CD4-positive, alpha-beta T cell treated with Interleukin-1 beta for 1 hour (primary cell): Measurements from ENCODE around the gene MBLAC1.
"Not testable (repeated sequence)": the region's sequence is repeated elsewhere in the genome, so short reads cannot be mapped to it uniquely, and the experiment has no call there.

Source experiments
- DNase-seq, 2 donors: peaks; one replicate each; pipeline ENCODE4 v3.0.0-alpha.2; 2020 to 2022

Gene MBLAC1

DNA sequence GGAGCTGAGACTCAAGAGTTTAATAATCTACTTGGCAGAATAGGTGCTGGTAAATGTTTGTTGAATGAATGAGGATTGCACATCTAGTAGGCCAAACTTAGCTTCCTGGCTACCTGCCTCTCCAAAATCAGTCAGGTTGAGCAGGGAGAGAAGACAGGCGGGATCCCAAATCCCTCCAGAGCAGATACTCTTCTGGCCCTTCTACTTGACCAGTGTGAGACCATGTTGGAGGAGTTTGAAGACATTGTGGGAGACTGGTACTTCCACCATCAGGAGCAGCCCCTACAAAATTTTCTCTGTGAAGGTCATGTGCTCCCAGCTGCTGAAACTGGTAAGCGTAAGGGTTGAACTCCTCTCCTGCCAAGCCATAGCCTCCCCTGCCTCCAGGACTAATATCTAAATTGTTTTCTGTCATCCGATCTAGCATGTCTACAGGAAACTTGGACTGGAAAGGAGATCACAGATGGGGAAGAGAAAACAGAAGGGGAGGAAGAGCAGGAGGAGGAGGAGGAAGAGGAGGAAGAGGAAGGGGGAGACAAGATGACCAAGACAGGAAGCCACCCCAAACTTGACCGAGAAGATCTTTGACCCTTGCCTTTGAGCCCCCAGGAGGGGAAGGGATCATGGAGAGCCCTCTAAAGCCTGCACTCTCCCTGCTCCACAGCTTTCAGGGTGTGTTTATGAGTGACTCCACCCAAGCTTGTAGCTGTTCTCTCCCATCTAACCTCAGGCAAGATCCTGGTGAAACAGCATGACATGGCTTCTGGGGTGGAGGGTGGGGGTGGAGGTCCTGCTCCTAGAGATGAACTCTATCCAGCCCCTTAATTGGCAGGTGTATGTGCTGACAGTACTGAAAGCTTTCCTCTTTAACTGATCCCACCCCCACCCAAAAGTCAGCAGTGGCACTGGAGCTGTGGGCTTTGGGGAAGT is 2.2 kb upstream of the MBLAC1 start:
- no peak for DNase-seq

DNA sequence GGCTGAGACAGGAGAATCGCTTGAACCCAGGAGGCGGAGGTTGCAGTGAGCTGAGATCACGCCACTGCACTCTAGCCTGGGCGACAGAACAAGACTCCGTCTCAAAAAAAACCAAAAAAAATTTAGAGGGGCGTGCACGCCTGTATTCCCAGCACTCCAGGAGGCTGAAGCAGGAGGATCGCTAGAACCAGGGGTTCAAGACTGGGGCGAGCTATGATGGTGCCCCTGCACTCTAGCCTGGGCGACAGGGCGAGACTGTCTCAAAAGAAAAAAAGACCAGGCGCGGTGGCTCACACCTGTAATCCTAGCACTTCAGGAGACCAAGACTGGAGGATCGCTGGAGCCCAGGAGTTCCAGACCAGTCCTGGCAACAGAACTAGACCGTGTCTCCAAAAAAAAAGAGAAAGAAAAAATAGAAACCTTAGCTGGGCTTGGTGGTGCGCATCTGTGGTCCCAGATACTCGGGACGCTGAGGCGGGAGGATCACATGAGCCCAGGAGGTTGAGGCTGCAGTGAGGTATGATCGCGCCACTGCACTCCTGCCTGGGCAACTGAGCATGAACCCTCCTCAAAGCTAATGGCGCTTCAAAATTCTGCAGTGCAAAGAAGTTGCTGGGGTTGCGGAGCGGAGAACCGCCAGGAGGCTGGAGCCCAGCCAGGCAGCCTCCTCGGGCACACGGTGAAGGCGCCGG is 382 bp upstream of the MBLAC1 start:
- no peak for DNase-seq

DNA sequence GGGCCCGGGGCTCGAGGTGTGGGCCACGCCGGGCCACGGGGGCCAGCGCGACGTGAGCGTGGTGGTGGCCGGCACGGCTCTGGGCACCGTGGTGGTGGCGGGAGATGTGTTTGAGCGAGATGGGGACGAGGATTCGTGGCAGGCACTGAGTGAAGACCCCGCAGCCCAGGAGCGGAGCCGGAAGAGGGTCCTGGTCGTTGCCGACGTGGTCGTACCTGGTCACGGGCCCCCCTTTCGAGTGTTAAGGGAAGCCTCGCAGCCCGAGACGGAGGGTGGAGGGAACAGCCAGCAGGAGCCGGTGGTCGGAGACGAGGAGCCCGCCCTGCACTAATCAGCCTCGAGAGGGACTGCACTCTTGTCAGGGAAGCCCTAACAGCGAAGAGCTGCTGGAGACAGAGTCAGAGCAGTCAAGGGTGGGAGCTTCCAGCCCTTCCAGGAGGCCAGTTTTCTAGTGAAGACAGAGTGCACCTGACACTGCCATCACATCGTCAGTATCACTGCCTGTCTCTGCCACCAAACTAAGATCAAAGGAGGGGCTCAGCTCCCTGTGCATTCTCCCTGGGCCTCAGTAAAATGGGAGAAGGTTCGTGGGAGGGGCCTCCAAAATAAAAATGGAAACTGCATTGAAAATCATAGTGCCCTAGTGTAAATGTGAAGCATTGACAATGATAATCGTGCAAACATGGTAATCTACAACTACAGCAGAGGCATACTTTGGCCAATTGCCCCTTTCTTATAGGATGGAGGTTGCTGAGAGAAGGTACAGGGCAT is 1.3 kb downstream of the MBLAC1 start:
- DNase-seq: no peak

DNA sequence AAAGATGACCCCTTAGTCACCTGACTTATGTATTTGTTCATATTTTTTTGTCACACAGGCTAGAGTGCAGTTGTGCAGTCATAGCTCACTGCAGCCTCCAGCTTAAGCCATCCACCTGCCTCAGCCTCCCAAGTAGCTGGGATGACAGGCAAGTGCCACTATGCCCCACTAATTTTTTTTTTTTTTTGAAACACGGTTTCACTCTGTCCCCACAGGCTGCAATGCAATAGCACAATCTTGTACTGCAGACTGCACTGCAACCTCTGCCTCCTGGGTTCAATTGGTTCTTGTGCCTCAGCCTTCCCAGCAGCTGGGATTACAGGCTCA is 1.8 kb downstream of the MBLAC1 start:
- no peak for DNase-seq

DNA sequence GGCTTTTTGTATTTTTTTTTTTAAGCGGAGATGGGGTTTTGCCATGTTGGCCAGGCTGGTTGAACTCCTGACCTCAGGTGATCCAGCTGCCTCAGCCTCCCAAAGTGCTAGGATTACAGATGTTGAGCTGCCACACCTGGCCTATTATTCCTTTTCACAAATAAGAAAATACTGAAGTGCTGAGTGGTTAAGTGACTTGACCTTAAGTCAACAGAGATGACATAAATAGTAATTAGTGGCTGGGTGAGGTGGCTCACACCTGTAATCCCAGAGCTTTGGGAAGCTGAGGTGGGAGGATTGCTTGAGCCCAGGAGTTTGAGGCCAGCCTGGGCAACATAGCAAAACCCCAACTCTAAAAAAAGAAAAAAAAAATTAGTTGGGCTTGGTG is 3.4 kb downstream of the MBLAC1 start:
- DNase-seq: not testable (repeated sequence)

DNA sequence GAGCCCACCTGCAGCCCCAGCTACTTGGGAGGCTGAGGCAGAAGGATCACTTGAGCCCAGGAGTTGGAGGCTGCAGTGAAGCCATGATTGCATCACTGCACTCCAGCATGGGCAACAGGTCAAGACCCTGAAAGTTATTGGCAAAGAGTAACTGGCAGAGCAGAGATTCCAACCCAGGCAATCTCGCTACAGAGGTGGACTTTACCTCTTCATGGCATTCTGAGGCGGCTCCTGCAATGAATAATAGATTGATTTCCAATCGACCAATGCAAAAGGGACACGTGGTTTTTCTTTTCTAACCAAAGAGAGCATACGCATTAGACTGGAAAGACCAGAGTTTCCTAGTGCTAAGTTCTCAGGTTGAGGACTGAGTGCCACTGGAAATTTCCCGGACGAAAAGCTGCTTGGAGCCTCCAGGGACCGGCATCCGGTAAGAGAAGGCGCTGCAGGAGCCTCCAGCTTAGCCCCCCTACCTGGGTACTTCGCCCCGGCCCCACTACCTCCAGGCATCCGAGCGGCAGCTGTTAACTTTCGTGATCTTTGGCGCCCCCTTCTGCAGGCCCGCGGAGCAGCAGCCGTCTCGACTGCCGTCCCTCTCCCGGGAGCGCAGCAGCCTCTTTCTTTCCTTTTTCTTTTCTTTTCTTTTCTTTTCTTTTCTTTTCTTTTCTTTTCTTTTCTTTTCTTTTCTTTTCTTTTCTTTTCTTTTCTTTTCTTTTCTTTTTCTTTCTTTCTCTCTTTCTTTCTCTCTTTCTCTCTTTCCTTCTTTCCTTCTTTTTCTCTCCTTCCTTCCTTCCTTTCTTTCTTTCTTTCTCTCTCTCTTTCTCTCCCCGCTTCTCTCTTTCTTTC is 4.1 kb downstream of the MBLAC1 start:
- peak; percentile 83 for DNase-seq

DNA sequence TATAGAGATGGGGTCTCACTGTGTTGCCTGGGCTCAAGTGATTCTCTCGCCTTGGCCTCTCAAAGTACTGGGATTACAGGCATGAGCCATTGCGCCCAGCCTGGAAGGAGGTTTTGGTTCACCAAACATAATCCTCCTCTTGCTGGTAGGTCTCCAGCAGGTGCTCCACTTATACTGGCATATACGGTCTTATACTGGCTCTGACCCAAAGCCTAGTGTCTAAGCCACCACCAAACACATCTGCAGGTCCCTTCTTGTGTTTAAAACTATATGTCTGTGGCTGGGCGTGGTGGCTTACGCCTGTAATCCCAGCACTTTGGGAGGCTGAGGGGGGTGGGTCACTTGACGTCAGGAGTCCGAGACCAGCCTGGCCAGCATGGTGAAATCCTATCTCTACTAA is 5.4 kb downstream of the MBLAC1 start:
- DNase-seq: no peak

DNA sequence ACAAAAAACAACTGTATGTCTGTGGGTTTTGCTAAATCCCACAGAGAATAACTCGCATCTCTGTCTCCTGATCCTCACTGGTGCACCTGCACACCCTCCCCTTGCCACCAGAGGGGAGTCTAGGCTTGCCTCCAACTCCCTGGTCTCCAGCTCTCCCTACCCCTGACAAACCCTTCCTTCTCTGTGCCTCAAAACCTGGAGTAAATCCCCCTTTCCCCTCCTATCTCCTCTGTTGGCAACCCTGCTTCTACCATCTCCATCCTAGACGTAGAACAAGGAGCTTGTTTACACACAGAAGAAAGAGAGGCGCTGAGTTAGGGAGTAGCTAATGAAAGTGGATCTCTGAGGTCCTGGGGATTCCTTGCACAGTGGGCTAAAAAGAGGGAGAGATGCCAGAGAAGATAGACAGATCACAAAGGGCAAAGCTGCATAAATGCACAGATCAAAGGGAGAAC is 6.0 kb downstream of the MBLAC1 start:
- peak; percentile 75 to 76 for DNase-seq

DNA sequence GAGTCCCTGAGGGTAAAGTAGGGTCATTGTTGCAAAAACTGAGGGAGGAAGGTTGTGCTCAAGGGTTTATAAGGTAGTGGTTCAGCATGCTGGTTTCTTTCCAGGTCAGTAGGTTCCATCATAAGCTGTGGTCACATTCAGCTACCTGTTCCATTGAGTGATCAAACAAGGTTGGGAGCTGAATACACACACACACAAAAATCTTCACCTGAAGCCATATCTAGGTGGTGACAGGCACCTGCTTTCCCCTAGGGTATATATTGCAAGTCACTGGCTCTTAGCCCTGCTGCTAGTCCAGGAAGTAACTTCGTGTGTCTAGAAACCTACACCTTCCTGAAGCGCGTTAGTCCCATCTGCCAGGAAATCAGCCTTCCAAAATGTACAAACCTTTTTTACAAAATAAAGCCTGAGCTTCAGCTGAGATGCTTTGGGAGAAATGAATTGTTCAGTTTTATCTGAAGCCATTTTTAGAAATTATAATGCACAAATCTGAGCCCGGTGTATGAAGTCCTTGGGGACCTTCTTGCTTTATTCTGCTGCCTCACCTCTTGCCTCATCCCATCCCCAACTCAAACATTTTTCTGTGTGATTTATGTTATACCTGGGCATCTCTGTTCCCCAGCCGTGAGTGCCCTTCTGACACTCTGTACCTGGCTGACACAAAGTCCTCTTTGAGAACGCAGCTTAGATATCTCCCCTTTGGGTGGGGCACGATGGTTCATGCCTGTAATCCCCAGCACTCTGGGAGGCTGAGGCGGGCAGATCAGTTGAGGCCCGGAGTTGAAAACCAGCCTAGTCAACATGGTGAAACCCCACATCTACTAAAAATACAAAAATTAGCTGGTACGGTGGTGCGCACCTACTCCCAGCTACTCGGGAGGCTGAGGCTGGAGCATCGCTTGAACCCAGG is 11.3 kb downstream of the MBLAC1 start:
- no peak for DNase-seq

DNA sequence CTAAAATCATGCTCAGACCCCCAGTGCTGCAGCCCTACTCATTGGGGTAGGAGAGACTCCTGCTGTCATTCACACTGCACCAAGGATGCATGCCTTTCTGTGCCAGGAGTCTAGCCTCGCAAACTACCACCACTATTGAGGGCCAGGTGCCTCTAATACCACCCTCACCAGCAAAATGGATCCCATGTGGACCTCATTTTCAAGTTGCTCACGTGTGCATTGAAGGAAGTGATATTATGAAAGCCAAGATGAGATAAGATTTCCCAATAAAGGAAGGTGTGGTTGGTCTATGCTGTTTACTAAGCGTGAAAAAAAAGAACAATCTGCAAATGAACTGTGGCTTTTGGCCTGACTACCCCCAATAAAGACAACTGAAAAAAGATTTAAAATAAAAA is 14.8 kb downstream of the MBLAC1 start:
- no peak for DNase-seq

DNA sequence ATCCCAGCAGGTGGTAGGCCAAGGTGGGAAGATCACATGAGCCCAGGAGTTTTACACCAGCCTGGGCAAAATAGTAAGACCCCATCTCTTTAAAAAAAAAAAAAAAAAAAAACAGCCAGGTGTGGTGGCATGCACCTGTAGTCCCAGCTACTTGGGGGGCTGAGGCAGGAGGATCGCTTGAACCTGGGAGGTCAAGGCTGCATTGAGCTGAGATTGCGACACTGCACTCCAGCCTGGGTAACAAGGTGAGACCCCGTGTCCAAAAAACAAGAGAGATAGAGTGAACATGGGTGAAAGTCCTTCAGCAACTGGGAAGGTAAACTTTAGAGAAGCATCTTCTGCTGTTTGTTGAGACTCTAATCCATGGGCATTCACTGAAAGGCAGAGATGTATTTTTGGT is 15.7 kb downstream of the MBLAC1 start:
- DNase-seq: no peak

DNA sequence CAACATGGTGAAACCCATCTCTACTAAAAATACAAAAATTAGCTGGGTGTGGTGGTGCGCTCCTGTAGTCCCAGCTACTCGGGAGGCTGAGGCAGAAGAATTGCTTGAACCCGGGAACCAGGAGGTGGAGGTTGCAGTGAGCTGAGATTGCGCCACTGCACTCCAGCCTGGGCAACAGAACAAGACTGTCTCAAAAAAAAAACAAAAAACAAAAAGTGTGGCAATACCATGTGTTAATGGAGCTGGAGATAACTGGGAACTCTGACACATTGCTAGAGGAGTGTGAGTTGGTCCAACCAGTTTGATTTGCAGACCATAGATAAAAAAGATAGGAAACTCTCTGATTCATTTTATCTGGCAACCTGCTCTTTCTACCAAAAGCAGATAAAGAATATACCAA is 19.6 kb downstream of the MBLAC1 start:
- DNase-seq: not testable (repeated sequence)

DNA sequence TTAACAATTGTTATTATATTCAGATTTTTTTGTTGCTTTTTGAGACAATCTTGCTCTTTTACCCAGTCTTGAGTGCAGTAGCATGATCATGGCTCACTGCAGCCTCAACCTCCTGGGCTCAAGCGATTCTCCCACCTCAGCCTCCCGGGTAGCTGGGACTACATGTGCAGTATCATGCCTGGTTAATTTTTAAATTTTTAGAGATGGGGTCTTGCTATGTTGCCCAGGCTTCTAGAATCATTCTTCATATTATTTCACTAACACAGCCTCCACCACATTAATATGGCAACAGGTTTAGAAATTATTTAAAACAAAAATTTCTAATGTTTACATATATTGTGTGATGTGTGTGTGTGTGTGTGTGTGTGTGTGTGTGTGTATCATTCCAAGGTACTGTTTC is 20.5 kb downstream of the MBLAC1 start:
- DNase-seq: no peak

DNA sequence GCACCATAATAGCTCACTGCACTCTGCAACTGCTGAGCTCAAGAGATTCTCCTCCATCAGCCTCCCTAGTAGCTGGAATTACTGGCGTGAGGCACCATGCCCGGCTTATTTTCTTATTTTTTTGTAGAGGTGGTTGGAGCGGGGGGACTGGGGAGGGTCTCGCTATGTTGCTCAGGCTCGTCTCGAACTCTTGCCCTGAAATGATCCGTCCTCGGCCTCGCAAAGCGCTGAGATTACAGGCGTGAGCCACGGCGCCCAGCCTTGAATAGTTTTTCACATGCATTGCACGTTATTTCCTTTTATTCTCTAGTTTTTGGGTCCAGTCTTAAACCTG is 21.4 kb downstream of the MBLAC1 start:
- DNase-seq: no peak

DNA sequence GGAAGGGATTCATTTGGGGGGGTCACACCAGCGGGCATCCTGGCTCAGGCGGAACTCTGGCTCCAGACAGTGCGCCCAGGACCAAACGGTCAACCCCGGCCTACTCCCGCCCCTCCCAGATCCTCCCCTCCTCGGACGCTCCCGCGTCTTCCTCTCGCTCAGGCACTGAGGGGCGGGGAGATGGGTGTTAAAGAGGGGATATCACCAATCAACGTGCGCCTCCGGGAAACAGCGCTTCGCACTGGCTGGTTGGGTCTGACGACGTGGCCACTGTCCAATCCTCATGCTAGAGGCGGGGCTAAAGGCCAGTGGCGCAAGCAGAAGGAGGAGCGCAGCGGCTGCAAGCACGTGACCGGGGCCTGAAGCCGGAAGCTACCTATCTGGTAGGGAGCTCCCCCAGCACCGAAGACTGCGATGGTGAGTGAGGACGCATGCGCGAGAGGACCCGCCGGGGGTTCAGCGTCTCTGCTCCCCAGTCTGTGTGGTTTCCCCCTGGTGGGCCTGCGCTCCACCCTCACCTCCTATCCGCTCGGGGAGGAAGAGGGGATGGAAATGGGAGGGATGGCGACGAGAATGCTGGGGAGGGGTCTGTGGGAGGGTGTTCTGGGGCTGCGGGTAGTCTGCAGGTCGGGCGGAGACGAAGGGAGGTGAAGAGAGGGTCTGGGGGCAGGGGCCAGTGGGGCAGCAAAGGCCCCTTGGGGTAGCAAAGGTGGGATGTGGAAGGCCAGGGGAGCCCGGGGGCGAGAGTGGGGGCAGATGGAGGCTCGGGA is 22.0 kb downstream of the MBLAC1 start, which contains the start of gene LAMTOR4:
LAMTOR4 (plus strand) TSS at position 360 of the 770 bp plus-strand sequence; CDS start at position 415, 55 bp downstream.
- peak; percentile 99 to 100 for DNase-seq

DNA sequence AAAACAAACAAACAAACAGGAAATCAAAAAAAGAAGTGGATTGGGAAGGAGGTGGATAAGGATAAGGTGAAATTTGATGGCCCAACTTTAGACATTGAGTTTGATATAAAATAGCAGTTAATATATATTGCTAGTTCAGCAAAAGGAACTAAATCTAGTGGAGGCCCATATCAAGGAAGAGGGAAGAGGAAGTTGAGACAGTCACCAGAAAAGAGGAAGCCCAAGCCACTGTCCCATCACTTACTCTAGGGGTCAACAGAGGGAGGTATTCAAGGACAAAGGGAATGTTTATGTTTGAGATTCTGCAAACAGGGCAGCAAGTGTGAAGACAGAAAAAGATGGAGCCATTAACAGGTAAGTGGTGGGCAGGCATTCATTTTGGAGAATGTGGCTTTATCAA is 25.6 kb downstream of the MBLAC1 start:
- no peak for DNase-seq

DNA sequence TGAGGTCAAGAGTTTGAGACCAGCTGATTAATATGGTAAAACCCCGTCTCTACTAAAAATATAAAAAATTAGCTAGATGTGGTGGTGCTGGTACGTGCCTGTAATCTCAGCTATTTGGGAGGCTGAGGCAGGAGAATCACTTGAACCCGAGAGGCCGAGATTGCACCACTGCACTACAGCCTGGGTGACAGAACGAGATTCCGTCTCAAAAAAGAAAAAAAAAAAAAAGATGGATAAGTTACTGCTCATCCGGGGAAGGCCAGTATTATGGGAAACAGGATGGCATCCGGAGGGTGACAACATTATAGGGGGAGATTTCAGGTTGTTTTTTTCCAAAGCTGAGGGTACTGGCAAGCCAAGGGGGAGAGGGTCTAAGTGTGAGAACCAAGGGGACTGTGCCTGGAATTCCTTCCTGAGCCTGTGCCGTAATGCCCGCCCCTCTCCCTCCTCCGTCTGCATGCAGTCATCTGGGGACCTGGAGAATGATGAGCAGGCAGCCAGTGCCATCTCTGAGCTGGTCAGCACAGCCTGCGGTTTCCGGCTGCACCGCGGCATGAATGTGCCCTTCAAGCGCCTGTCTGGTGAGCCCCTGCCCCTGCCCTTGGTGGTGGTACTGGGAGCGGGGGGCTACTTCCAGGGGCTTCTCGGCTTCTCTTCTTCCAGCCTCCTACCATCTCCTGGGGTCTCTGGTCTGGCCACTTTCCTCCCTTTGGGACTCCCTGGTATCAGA is 26.3 kb downstream of the MBLAC1 start:
- DNase-seq: no peak

DNA sequence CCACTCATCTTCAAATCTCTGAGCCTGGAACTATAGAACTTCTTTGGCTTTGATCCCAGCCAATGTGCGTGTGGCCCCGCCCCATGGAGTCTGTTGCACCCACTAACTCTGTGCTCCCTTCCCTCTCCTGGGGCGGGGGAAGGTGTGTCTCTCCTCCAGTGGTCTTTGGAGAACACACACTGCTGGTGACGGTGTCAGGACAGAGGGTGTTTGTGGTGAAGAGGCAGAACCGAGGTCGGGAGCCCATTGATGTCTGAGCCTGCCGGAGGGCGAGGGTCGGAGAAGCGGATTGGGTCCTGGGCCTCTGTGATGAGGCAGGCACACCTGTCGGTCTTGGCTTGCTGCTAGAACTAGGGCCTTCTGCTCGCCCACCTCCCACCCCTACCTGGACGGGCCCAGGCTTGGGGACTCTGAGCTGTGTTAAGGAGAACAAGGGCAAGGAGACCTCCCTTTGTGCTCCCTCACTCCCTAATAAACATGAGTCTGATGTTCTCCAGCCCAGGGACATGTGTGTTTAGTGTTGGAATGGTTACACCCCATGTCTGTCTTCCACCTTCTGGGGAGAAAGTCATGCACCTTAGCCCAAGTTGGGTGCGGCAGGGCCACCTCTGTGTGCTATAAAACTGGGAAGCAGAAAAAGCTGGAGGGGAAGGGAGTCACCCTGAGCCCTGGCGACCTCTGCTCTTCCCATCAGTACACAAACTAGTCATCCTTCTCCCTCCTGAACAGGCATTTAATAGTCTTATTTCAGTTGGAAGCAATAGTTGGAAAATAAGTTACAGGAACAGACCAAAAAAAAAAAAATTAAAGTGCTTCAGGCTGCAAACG is 27.2 kb downstream of the MBLAC1 start:
- DNase-seq: no peak
